Measurements from ENCODE around the gene SAMD4A.

SAMD4A gene

GRCh38 chr14:54788701-54789100 lies 221.8 kb downstream of the SAMD4A start:
- no peak for DNase-seq (ENCODE audit: extremely low read depth, low read depth)
- no peak for TF ChIP-seq CTCF (IDR thresholded peaks at IDR 0.05; ENCODE audit: low read depth, low read length)

GRCh38 chr14:54789166-54789565 lies 222.2 kb downstream of the SAMD4A start:
- no peak for DNase-seq (ENCODE audit: extremely low read depth, low read depth)
- TF ChIP-seq CTCF (IDR thresholded peaks at IDR 0.05; ENCODE audit: low read depth, low read length): no peak

GRCh38 chr14:54789781-54790480 lies 223.0 kb downstream of the SAMD4A start:
- no peak for TF ChIP-seq CTCF (IDR thresholded peaks at IDR 0.05; ENCODE audit: low read depth, low read length)
- DNase-seq (ENCODE audit: extremely low read depth, low read depth): no peak

GRCh38 chr14:54791001-54791400 lies 224.1 kb downstream of the SAMD4A start:
- DNase-seq (ENCODE audit: extremely low read depth, low read depth): no peak

GRCh38 chr14:54792288-54792687 lies 225.4 kb downstream of the SAMD4A start:
- TF ChIP-seq CTCF (IDR thresholded peaks at IDR 0.05; ENCODE audit: low read depth, low read length): no peak

More at GRCh38 chr14:54791001-54791400, 224.1 kb downstream of the SAMD4A start:
- TF ChIP-seq CTCF (IDR thresholded peaks at IDR 0.05; ENCODE audit: low read depth, low read length): no peak

GRCh38 chr14:54794159-54794558 lies 227.2 kb downstream of the SAMD4A start:
- TF ChIP-seq CTCF (IDR thresholded peaks at IDR 0.05; ENCODE audit: low read depth, low read length): no peak
- no peak for DNase-seq (ENCODE audit: extremely low read depth, low read depth)

More at GRCh38 chr14:54792288-54792687, 225.4 kb downstream of the SAMD4A start:
- no peak for DNase-seq (ENCODE audit: extremely low read depth, low read depth)

GRCh38 chr14:54794796-54795195 lies 227.9 kb downstream of the SAMD4A start:
- no peak for TF ChIP-seq CTCF (IDR thresholded peaks at IDR 0.05; ENCODE audit: low read depth, low read length)
- DNase-seq (ENCODE audit: extremely low read depth, low read depth): no peak
